Ammon's horn (tissue), 1 donor: Measurements from ENCODE around the gene APLF.
"Not testable (repeated sequence)": the region's sequence is repeated elsewhere in the genome, so short reads cannot be mapped to it uniquely, and the experiment has no call there.

ENCODE experiments used
- DNase-seq: peaks from one replicate; pipeline ENCODE4 v3.0.0-alpha.2; 2016; ENCODE audit warnings: low spot score

The APLF gene

GRCh38 chr2:68441179-68441993 is 26.0 kb upstream of the APLF start:
- DNase-seq = peak; percentile 94

DNA sequence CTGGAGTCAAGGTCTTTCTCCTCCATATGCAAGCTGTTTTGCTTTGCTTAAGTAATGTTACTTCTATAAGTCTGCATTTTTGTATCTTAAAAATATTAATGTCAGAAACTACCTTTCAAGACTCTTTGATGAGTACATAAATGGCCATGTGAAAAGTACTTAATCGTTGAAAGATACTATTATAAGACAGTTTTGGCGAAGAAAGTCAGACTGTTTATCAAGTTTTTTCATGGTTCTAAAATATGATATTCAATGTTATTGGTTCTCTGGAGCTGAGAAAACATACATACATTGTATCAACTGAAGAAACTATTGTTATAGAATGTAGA is 25.4 kb upstream of the APLF start:
- no peak for DNase-seq

GRCh38 chr2:68446425-68446824 is 21.0 kb upstream of the APLF start:
- DNase-seq = not testable (repeated sequence)

DNA sequence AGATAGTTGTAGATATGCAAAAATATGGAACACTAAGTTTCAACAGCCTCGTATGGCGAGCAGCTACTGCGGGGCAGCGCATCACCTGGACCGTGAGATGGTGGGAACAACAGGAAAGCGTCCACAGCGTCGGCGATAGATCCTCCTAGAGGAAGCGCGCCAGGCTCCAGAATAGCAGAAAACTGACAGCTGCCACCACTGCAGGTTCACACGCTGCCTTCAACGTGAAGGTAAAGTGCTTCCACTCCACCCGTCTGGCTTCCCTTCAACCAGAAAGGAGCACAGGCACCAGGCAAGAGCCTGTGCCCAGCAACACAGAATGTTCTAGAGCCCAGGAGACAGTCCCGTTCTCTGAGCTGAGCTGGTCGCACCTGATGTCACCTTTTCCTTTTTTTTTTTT is 20.3 kb upstream of the APLF start:
- DNase-seq = no peak

DNA sequence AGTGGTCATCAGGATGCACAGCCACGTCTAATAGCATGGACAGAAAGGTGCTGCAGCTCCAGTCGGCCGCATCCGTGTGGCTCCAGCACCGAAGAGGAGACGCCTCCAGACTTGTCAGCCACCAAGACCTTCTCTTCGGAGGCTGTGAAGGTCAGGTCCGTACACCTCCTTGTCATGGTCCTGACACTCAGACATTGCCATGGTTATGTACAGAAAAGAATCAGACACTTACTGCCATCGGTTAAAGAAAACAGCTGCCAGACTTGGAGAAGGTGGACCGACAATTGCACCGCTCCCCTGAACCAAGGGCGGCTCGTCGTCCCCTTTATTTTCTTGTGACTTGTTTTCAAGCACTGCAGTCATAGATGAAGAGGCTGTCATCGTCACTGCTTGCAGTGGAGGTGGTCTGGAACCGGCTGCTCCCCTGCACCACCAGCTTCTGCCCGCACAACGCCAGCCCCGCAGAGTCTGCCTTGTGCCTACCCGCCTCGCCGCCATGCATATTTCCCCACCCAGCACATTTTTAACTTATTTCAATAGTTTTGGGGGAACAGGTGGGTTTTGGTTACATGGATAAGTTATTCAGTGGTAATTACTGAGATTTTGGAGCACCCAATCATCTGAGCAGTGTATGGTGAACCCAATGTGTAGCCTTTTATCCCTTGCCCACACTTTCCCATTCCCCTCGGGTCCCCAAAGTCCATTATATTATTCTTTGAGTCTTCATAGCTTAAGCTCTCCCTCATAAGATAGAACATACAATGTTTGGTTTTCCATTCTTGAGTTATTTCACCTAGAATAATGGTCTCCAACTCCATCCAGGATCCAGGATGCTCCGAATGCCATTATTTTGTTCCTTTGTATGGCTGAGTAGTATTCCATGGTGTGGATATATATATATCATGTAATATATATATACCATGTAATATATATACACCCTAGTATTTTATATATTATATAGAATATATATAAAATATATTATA is 18.4 kb upstream of the APLF start:
- no peak for DNase-seq

- no peak for DNase-seq
Measured at GRCh38 chr2:68452158-68452900, 15.1 kb upstream of the APLF start.

GRCh38 chr2:68453761-68454360 is 13.5 kb upstream of the APLF start:
- no peak for DNase-seq

DNA sequence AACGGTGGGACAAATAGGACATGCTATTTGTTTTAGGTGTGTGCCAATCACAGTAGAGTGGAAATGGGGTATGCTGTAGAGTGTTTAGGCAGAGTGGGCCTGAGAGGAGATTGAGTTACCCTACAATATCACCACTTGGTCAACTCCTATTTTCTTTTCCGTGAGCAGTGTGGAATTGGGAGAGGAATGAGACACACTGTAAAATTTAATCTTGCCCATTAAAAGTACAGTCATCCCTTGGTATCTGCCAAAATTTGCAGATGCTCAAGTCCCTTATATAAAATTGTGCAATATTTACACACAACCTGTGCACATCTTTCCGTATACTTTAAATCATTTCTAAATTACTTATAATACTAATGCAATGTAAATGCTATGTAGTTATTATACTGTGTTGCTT is 12.7 kb upstream of the APLF start:
- DNase-seq = no peak

GRCh38 chr2:68456198-68456597 is 11.2 kb upstream of the APLF start:
- no peak for DNase-seq

- no peak for DNase-seq
Measured at GRCh38 chr2:68458981-68459380, 8.4 kb upstream of the APLF start.

GRCh38 chr2:68463287-68463877 is 4.0 kb upstream of the APLF start:
- DNase-seq = peak; percentile 67

DNA sequence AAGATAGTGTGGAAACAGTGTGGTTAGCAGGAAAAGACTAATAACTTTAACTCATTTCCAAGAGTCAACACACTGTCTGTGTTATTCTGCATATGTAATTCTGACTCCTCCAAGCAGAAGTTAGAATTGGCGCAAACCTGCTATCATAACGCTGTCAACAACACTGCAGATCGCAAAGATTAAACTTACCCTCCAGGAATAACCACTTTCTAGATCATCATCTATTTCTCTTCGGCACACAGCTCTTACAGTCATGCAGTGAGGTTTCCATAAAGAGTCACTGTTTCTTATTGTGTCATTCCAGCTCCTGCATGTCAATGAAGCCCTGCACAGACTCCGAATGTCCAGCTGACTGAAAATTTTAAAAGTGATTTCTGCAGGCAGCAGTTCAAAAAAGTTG is 2.7 kb upstream of the APLF start:
- no peak for DNase-seq

DNA sequence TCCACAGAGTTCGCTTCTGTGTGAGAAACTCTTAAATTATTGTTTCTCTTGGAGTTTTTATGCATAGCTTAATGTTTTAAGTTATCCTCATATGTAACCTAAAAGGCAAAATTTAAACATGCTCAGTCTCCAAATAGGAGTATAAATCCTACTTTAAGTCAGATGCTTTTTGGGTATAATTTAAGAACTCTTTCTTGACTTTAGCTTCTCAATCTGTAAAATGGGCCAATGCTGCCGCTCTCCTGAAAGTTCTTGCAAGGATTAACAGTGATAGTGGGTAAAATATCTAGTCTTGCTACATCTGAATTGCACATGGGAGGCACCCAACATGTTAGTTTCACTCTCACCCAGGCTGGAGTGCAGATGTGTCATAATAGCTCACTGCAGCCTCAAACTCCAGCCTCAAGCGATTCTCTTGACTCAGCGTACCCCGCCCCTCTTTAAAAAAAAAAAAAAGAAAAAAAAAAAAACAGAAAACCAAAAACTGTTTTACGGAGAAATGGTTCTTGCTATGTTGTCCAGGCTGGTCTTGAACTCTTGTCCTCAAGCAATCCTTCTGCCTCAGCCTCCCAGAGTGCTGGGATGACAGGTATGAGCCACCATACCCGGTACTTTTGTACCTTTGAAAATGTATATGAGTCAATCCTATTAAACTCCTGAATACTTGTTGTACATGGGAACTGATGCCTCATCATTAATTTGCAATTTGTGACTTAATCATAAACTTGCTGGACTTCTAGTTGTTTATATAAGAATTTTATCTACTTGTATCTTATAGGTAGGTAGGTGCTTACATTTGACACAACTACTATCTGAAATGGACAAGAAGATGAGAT is 2.1 kb upstream of the APLF start:
- no peak for DNase-seq

DNA sequence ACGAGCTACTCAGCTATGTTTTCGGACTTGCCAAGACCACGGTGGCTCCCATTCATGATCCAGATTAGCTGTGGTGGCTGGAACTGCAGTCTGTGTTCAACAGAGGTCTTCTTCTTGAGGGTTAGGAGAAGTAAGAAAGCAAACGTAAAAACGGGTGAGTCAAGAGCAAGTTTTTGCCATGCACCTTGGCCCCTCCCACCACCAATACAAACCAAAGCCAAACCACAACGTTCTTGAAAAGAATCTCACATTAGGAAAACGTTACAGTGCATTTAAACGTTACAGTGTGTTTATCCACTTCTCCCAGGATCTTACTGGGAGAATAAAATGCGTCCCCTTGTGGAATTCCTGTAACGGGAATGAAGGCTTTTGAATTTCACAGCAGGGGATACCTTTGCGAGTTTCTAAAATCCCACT is 1.0 kb upstream of the APLF start:
- peak; percentile 21 for DNase-seq

GRCh38 chr2:68466778-68467076 is 658 bp upstream of the APLF start:
- no peak for DNase-seq

GRCh38 chr2:68468801-68469200 is 1.4 kb downstream of the APLF start:
- no peak for DNase-seq

GRCh38 chr2:68469935-68470334 is 2.5 kb downstream of the APLF start:
- no peak for DNase-seq

GRCh38 chr2:68471385-68471784 is 4.0 kb downstream of the APLF start:
- no peak for DNase-seq

- DNase-seq = no peak
Measured at GRCh38 chr2:68472796-68473414, 5.5 kb downstream of the APLF start.

- DNase-seq = no peak
Measured at GRCh38 chr2:68475110-68475509, 7.7 kb downstream of the APLF start.
